Parathyroid adenoma (tissue), 2 donors: ENCODE data around the gene PIK3R1.

ENCODE experiments used
- H2AFZ ChIP-seq: fragments of 300-600 bp; sonication (generic); one replicate; pipeline ENCODE4 v1.7.0; 2017; ENCODE audit warnings: antibody characterized with exemption, mild to moderate bottlenecking
- H3K27ac ChIP-seq: fragments of 300-600 bp; sonication (generic); one replicate; pipeline ENCODE4 v1.7.0; 2017
- H3K27me3 ChIP-seq: fragments of 300-600 bp; sonication (generic); one replicate; pipeline ENCODE4 v1.7.0; 2017; ENCODE audit warnings: low read length; ENCODE audit not compliant: control insufficient read depth, insufficient read depth
- H3K36me3 ChIP-seq: fragments of 300-600 bp; sonication (generic); one replicate; pipeline ENCODE4 v1.7.0; 2017; ENCODE audit warnings: low read length; ENCODE audit not compliant: control insufficient read depth, insufficient read depth
- H3K4me1 ChIP-seq: fragments of 300-600 bp; sonication (generic); one replicate; pipeline ENCODE4 v1.7.0; 2017; ENCODE audit warnings: control low read depth
- H3K4me2 ChIP-seq: fragments of 300-600 bp; sonication (generic); one replicate; pipeline ENCODE4 v1.7.0; 2017; ENCODE audit warnings: low read length
- H3K4me3 ChIP-seq: fragments of 300-600 bp; sonication (generic); one replicate; pipeline ENCODE4 v1.7.0; 2017; ENCODE audit warnings: low read depth, low read length
- H3K79me2 ChIP-seq: fragments of 300-600 bp; sonication (generic); one replicate; pipeline ENCODE4 v1.7.0; 2017; ENCODE audit warnings: control low read depth
- H3K9ac ChIP-seq: fragments of 300-600 bp; sonication (generic); one replicate; pipeline ENCODE4 v1.7.0; 2017; ENCODE audit warnings: mild to moderate bottlenecking
- H3K9me3 ChIP-seq: fragments of 300-600 bp; sonication (generic); one replicate; pipeline ENCODE4 v1.7.0; 2017; ENCODE audit warnings: low read length; ENCODE audit not compliant: control insufficient read depth
- CTCF ChIP-seq: fragments of 300-600 bp; sonication (generic); IDR thresholded peaks from one replicate; pipeline ENCODE4 v1.7.0; 2017; ENCODE audit warnings: antibody characterized with exemption, mild to moderate bottlenecking
- donor health status: primary hyperparathyroidism.

PIK3R1 gene

GRCh38 chr5:68298479-68298878 is 82.9 kb downstream of the PIK3R1 start:
- no peak for TF ChIP-seq CTCF
- Histone ChIP-seq H2AFZ (no peak overlapping the region), H3K36me3 (no peaks in the 10 kb centered on the region), H3K9ac (no peak overlapping the region), H3K4me1 (peaks cover 28% of the 10 kb centered on the region), H3K27me3 (no peaks in the 10 kb centered on the region), H3K27ac (no peak overlapping the region), H3K79me2 (no peaks in the 10 kb centered on the region), H3K9me3 (no peaks in the 10 kb centered on the region), H3K4me3 (no peak overlapping the region), H3K4me2 (no peak overlapping the region)

GRCh38 chr5:68299105-68299504 is 83.5 kb downstream of the PIK3R1 start:
- H3K9me3 ChIP-seq = no peaks in the 10 kb centered on the region
- H3K27me3 ChIP-seq = no peaks in the 10 kb centered on the region
- no peak overlapping the region for H2AFZ ChIP-seq
- H3K9ac ChIP-seq = no peak overlapping the region
- no peaks in the 10 kb centered on the region for H3K79me2 ChIP-seq
- H3K4me1 ChIP-seq = peaks cover 31% of the 10 kb centered on the region
- H3K36me3 ChIP-seq = no peaks in the 10 kb centered on the region
- no peak overlapping the region for H3K4me3 ChIP-seq
- H3K4me2 ChIP-seq = no peak overlapping the region
- no peak overlapping the region for H3K27ac ChIP-seq
- TF ChIP-seq CTCF = no peak

- Histone ChIP-seq H3K4me1 (peaks cover 31% of the 10 kb centered on the region), H3K4me3 (no peak overlapping the region)
- no peak for TF ChIP-seq CTCF
Observed at GRCh38 chr5:68299575-68299974, 84.0 kb downstream of the PIK3R1 start.

GRCh38 chr5:68303038-68303738 is 87.6 kb downstream of the PIK3R1 start:
- Histone ChIP-seq H3K27me3 (no peaks in the 10 kb centered on the region), H3K27ac (no peak overlapping the region), H3K36me3 (no peaks in the 10 kb centered on the region), H3K4me1 (peaks cover 22% of the 10 kb centered on the region), H2AFZ (no peak overlapping the region), H3K4me3 (no peak overlapping the region), H3K9me3 (no peaks in the 10 kb centered on the region), H3K4me2 (no peak overlapping the region), H3K9ac (no peak overlapping the region), H3K79me2 (no peaks in the 10 kb centered on the region)
- TF ChIP-seq CTCF = no peak

More at GRCh38 chr5:68299575-68299974, 84.0 kb downstream of the PIK3R1 start:
- Histone ChIP-seq H2AFZ (no peak overlapping the region), H3K36me3 (no peaks in the 10 kb centered on the region), H3K9ac (no peak overlapping the region), H3K9me3 (no peaks in the 10 kb centered on the region), H3K4me2 (no peak overlapping the region), H3K27me3 (no peaks in the 10 kb centered on the region), H3K27ac (no peak overlapping the region), H3K79me2 (no peaks in the 10 kb centered on the region)
